IgD-negative memory B cell (primary cell): ENCODE measurements around the gene MYZAP. TPM values are rescaled to one million over a fixed set of nuclear protein-coding genes. Genes with fewer than 3 reads are reported as not detected.

ENCODE experiments used
- H3K27ac Mint-ChIP-seq, 3 donors: one replicate each; pipeline ENCODE4 v1.8.0; 2020 to 2022; ENCODE audit warnings: mild to moderate bottlenecking in 3 of 3, mixed read lengths in 3 of 3, moderate library complexity in 1 of 3
- H3K27me3 Mint-ChIP-seq: one replicate; pipeline ENCODE4 v1.8.0; 2021; ENCODE audit warnings: mixed read lengths
- H3K36me3 Mint-ChIP-seq: one replicate; pipeline ENCODE4 v1.8.0; 2020; ENCODE audit warnings: mild to moderate bottlenecking, mixed read lengths
- H3K4me1 Mint-ChIP-seq, 3 donors: one replicate each; pipeline ENCODE4 v1.8.0; 2020 to 2022; ENCODE audit warnings: mixed read lengths in 3 of 3, mild to moderate bottlenecking in 1 of 3
- H3K4me3 Mint-ChIP-seq, 4 donors: one replicate each; pipeline ENCODE4 v1.8.0; 2020 to 2022; ENCODE audit warnings: mild to moderate bottlenecking in 4 of 4, mixed read lengths in 4 of 4, moderate library complexity in 3 of 4
- H3K9me3 Mint-ChIP-seq, 3 donors: one replicate each; pipeline ENCODE4 v1.8.0; 2020 to 2021; ENCODE audit warnings: mixed read lengths in 3 of 3, mild to moderate bottlenecking in 1 of 3
- polyA plus RNA-seq: library from polyadenylated mRNA; unstranded; fragments of 300-500 nt; fragmentation: Illumina TruSeq; gene quantifications from one replicate; pipeline ENCODE4 v1.2.3, GENCODE V29; 2021

Gene MYZAP
- polyA plus RNA-seq, 1 donor from 2014 or later: 1.8 TPM

DNA sequence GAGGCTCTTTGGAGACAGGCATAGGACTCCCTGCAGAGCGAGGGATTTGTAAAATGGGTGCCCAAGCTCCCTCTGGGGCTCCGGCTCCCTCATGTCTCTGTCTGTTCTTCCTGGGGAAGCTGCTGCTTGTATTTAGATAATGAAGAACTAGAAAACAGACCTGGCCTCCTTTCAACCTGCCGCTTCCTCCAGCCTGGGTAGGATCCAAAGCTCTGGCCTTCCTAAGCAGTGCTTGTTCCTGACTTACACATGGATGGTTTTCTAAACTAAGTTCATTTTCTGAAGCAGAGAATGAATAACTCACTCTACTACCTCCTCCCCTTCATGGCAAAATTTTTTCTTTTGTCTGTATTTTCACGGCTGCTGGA, 36.9 kb upstream of the MYZAP start:
- Mint-ChIP-seq H3K4me1 (peaks cover 0 to 1% (median 0%) of the 10 kb centered on the region in 3 donors), H3K9me3 (no peaks in the 10 kb centered on the region), H3K36me3 (no peaks in the 10 kb centered on the region), H3K27me3 (no peaks in the 10 kb centered on the region), H3K4me3 (no peak overlapping the region), H3K27ac (no peak overlapping the region)

- Mint-ChIP-seq H3K27me3 (no peaks in the 10 kb centered on the region), H3K36me3 (no peaks in the 10 kb centered on the region), H3K27ac (no peak overlapping the region), H3K4me3 (no peak overlapping the region), H3K4me1 (peaks cover 0 to 1% (median 0%) of the 10 kb centered on the region in 3 donors), H3K9me3 (no peaks in the 10 kb centered on the region)
Measured at GRCh38 chr15:57555270-57555669, 36.4 kb upstream of the MYZAP start.

DNA sequence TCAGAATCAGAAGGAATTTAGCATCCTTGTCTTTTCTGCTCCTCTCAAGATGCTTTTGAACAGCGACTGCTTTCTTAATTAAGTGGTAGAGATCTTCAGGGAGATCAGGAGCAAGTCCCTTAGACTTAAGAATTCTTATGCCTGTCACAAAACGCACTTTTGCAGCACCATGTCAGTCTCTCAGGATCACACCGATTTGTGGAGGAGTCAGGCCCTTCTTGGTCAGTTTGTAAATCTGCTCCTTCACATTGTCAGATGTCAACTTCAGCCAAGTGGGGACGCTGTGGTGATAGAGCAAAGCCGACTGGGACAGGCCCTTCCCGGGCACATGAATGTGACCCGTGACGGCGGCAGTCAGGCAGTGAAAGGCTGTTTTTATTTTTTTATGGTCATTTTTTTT, 35.7 kb upstream of the MYZAP start:
- Mint-ChIP-seq H3K4me3 (no peak overlapping the region), H3K36me3 (no peaks in the 10 kb centered on the region), H3K4me1 (peaks cover under 1 to 2% (median 2%) of the 10 kb centered on the region in 3 donors), H3K27ac (no peak overlapping the region), H3K27me3 (peaks cover under 1% of the 10 kb centered on the region), H3K9me3 (no peaks in the 10 kb centered on the region)

GRCh38 chr15:57557267-57557666, 34.4 kb upstream of the MYZAP start:
- Mint-ChIP-seq H3K4me1 (peaks cover 6 to 9% (median 9%) of the 10 kb centered on the region in 3 donors), H3K27me3 (peaks cover 2% of the 10 kb centered on the region), H3K4me3 (no peak overlapping the region), H3K27ac (no peak overlapping the region), H3K9me3 (no peaks in the 10 kb centered on the region), H3K36me3 (no peaks in the 10 kb centered on the region)

GRCh38 chr15:57557810-57558209, 33.9 kb upstream of the MYZAP start:
- H3K4me3 Mint-ChIP-seq: no peak overlapping the region
- H3K27ac Mint-ChIP-seq: no peak overlapping the region
- no peaks in the 10 kb centered on the region for H3K9me3 Mint-ChIP-seq
- no peaks in the 10 kb centered on the region for H3K36me3 Mint-ChIP-seq
- H3K4me1 Mint-ChIP-seq: peaks cover 8 to 15% (median 9%) of the 10 kb centered on the region in 3 donors
- H3K27me3 Mint-ChIP-seq: peaks cover 2% of the 10 kb centered on the region

GRCh38 chr15:57559875-57560274, 31.8 kb upstream of the MYZAP start:
- no peaks in the 10 kb centered on the region for H3K9me3 Mint-ChIP-seq
- H3K4me3 Mint-ChIP-seq: no peak overlapping the region
- peaks cover 2% of the 10 kb centered on the region for H3K27me3 Mint-ChIP-seq
- no peak overlapping the region for H3K27ac Mint-ChIP-seq
- H3K4me1 Mint-ChIP-seq: peaks cover 9 to 25% (median 9%) of the 10 kb centered on the region in 3 donors
- no peaks in the 10 kb centered on the region for H3K36me3 Mint-ChIP-seq

DNA sequence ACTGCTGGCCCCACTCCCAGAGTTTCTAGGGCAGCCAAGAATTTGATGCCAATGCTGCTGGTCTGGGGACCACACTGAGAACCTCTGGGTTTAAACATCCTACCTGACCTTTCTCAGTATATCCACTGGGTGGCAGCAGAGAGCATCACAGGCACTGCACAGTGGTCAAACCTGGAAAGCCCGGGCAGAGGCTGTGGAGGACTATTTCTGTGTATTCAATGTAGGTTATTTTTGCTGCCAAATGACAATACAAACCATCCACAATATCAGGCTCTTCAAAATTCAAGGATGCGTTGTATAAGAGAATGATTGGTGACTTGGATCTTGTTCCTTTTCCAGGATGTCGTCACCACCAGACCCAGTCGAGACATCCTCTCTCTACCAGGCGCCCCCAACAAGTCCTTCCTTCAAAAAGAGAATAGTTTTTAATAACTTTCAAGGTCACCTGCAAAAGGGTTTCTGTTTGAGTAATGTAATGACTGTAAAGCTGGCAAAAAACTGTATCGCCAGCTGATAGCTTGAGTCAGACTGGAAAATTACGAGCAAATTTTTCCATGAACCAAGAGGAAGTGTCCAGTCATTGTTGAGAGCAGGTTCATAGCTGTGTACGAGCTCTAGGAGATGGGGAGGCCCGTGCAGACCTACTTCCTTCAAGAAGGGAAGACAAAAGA, 30.5 kb upstream of the MYZAP start:
- H3K4me1 Mint-ChIP-seq: peaks cover 14 to 33% (median 17%) of the 10 kb centered on the region in 3 donors
- no peaks in the 10 kb centered on the region for H3K9me3 Mint-ChIP-seq
- H3K27me3 Mint-ChIP-seq: peaks cover 9% of the 10 kb centered on the region
- H3K36me3 Mint-ChIP-seq: no peaks in the 10 kb centered on the region
- peak overlapping the region in 3 of 4 donors; percentile 55 to 88 (median 83) for H3K4me3 Mint-ChIP-seq
- peak overlapping the region in 1 of 3 donors; percentile 8 for H3K27ac Mint-ChIP-seq

DNA sequence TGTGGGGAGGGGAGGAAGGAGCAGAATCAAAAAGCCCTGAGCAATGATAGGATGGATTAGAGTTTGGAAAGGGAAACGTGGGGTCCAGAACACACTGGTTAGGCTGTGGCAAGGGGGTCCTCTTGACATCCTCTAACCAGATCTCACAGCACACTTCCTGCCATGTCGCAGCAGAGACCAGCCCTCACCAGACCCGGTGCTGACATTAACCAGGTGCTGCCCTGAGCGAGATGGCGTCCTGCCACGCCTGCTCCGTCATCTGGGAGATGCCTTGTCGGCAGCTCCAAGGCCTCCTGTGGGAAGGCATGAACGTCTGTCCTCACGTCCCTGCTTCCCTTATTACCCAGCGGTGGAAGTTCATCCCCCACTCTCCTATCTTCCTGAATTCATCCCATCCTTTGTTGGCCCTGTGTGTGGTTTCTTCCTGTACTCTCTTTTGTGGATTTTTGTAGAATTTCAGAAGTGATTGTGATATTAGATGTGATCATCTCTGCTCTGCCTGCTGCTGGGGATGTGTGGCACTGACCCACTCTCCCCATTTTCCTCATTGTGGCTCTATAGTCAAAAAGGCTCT, 29.4 kb upstream of the MYZAP start:
- H3K27me3 Mint-ChIP-seq: peaks cover 11% of the 10 kb centered on the region
- no peaks in the 10 kb centered on the region for H3K36me3 Mint-ChIP-seq
- no peaks in the 10 kb centered on the region for H3K9me3 Mint-ChIP-seq
- H3K27ac Mint-ChIP-seq: no peak overlapping the region
- H3K4me3 Mint-ChIP-seq: peak overlapping the region in 2 of 4 donors; percentile 44 to 55
- H3K4me1 Mint-ChIP-seq: peaks cover 14 to 39% (median 17%) of the 10 kb centered on the region in 3 donors

- H3K27ac Mint-ChIP-seq: peak overlapping the region in 1 of 3 donors; percentile 9
- H3K4me3 Mint-ChIP-seq: peak overlapping the region in 1 of 4 donors; percentile 61
- H3K36me3 Mint-ChIP-seq: no peaks in the 10 kb centered on the region
- no peaks in the 10 kb centered on the region for H3K9me3 Mint-ChIP-seq
- H3K27me3 Mint-ChIP-seq: peaks cover 14% of the 10 kb centered on the region
- H3K4me1 Mint-ChIP-seq: peaks cover 16 to 47% (median 18%) of the 10 kb centered on the region in 3 donors
Measured at GRCh38 chr15:57563416-57563815, 28.3 kb upstream of the MYZAP start.

GRCh38 chr15:57565311-57565710, 26.4 kb upstream of the MYZAP start:
- H3K4me3 Mint-ChIP-seq: peak overlapping the region in 3 of 4 donors; percentile 13 to 44 (median 39)
- no peaks in the 10 kb centered on the region for H3K36me3 Mint-ChIP-seq
- H3K27ac Mint-ChIP-seq: peak overlapping the region; percentile 0 to 22 (median 20)
- H3K27me3 Mint-ChIP-seq: peaks cover 16% of the 10 kb centered on the region
- H3K9me3 Mint-ChIP-seq: peaks cover 0 to 2% (median 0%) of the 10 kb centered on the region in 3 donors
- H3K4me1 Mint-ChIP-seq: peaks cover 18 to 47% (median 18%) of the 10 kb centered on the region in 3 donors

- Mint-ChIP-seq H3K36me3 (no peaks in the 10 kb centered on the region), H3K9me3 (peaks cover 0 to 2% (median 0%) of the 10 kb centered on the region in 3 donors), H3K27me3 (peaks cover 17% of the 10 kb centered on the region), H3K4me1 (peaks cover 12 to 39% (median 12%) of the 10 kb centered on the region in 3 donors), H3K27ac (no peak overlapping the region), H3K4me3 (no peak overlapping the region)
Measured at GRCh38 chr15:57566834-57567233, 24.9 kb upstream of the MYZAP start.

DNA sequence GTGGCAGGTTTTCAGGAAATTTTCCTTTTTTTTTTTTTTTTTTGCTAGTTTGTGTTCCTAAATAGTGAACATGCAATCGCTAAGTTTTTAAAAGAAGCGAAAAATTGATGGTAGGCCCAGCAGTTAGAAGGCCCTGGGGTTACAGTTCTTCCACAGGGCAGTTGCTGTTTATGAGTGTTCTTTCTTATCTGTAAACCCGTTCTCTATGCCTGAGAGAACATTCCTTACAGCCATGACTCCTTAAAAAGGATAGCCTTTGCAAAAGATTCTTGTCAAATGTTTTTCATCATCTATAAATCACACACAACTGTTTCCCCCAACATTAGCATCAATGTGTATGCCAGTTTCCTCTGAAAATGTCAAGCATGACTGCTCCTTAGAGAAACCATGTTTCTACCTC, 23.8 kb upstream of the MYZAP start:
- Mint-ChIP-seq H3K9me3 (peaks cover 0 to 2% (median 0%) of the 10 kb centered on the region in 3 donors), H3K4me1 (peaks cover 10 to 31% (median 11%) of the 10 kb centered on the region in 3 donors), H3K36me3 (no peaks in the 10 kb centered on the region), H3K4me3 (no peak overlapping the region), H3K27ac (no peak overlapping the region), H3K27me3 (peaks cover 17% of the 10 kb centered on the region)

DNA sequence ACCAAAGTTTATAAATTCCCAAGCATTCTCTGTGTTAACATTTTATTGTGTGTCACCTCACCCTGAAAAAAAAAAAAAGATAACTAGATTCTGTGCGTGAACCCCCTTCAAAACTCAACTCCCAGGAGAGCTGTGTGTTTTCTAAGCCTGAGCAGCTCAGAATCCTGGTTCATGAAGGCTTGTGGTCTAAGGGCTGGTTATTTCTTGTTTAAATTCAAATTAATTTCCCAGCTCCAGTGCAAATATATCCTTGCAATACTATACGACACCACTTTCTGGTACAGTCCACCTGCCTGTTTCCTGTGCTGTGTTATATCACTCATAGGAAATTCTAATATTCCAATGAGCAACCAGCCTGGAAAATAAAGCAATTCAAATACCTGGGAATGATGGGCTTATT, 23.4 kb upstream of the MYZAP start:
- Mint-ChIP-seq H3K36me3 (no peaks in the 10 kb centered on the region), H3K27me3 (peaks cover 17% of the 10 kb centered on the region), H3K27ac (no peak overlapping the region), H3K4me3 (no peak overlapping the region), H3K9me3 (peaks cover 0 to 2% (median 0%) of the 10 kb centered on the region in 3 donors), H3K4me1 (peaks cover 10 to 29% (median 11%) of the 10 kb centered on the region in 3 donors)

GRCh38 chr15:57570340-57570739, 21.4 kb upstream of the MYZAP start:
- no peaks in the 10 kb centered on the region for H3K36me3 Mint-ChIP-seq
- peaks cover 0 to 2% (median 2%) of the 10 kb centered on the region in 3 donors for H3K9me3 Mint-ChIP-seq
- H3K4me1 Mint-ChIP-seq: peaks cover 6 to 19% (median 7%) of the 10 kb centered on the region in 3 donors
- peaks cover 15% of the 10 kb centered on the region for H3K27me3 Mint-ChIP-seq
- H3K27ac Mint-ChIP-seq: no peak overlapping the region
- no peak overlapping the region for H3K4me3 Mint-ChIP-seq

- Mint-ChIP-seq H3K27me3 (peaks cover 11% of the 10 kb centered on the region), H3K36me3 (no peaks in the 10 kb centered on the region), H3K27ac (no peak overlapping the region), H3K4me1 (peaks cover 2 to 14% (median 4%) of the 10 kb centered on the region in 3 donors), H3K9me3 (peaks cover 0 to 2% (median 2%) of the 10 kb centered on the region in 3 donors), H3K4me3 (no peak overlapping the region)
Measured at GRCh38 chr15:57570994-57571393, 20.7 kb upstream of the MYZAP start.
